SK-N-SH treated with all-trans-retinoic acid at 6 μM for 48 hours (cell line): ENCODE measurements around the gene ETS1.

ENCODE experiments used
- BACH2 ChIP-seq: fragments of 250-450 bp; sonication (Bioruptor Pico); IDR thresholded peaks from 2 replicates; pipeline ENCODE4 v1.9.0; 2021; ENCODE audit warnings: mild to moderate bottlenecking, borderline replicate concordance
- ESRRG ChIP-seq: fragments of 250-450 bp; sonication (Bioruptor Pico); IDR thresholded peaks from 2 replicates; pipeline ENCODE4 v1.6.1; 2021; ENCODE audit warnings: mild to moderate bottlenecking
- TCF4 ChIP-seq: fragments of 250-450 bp; sonication (Bioruptor Pico); IDR thresholded peaks from 2 replicates; pipeline ENCODE4 v1.8.0; 2021; ENCODE audit warnings: mild to moderate bottlenecking, moderate library complexity, borderline replicate concordance
- ZFP30 ChIP-seq: fragments of 450-650 bp; formaldehyde crosslinking; IDR thresholded peaks from 2 replicates; pipeline ENCODE4 v1.5.0; 2022; ENCODE audit warnings: mild to moderate bottlenecking, moderate library complexity
- ZNF70 ChIP-seq: fragments of 450-650 bp; formaldehyde crosslinking; IDR thresholded peaks from 2 replicates; pipeline ENCODE4 v1.5.0; 2020; ENCODE audit warnings: mild to moderate bottlenecking, moderate library complexity
- TF ChIP-seq, protein P1 (sequence below): fragments of 250-450 bp; sonication (Bioruptor Pico); IDR thresholded peaks from 2 replicates; pipeline ENCODE4 v1.5.1; 2021; ENCODE audit warnings: mild to moderate bottlenecking, moderate library complexity
- TF ChIP-seq, protein P2 (sequence below): fragments of 250-450 bp; sonication (Bioruptor Pico); IDR thresholded peaks from 2 replicates; pipeline ENCODE4 v1.5.1; 2020; ENCODE audit warnings: low read depth, mild to moderate bottlenecking, moderate library complexity

DNA sequence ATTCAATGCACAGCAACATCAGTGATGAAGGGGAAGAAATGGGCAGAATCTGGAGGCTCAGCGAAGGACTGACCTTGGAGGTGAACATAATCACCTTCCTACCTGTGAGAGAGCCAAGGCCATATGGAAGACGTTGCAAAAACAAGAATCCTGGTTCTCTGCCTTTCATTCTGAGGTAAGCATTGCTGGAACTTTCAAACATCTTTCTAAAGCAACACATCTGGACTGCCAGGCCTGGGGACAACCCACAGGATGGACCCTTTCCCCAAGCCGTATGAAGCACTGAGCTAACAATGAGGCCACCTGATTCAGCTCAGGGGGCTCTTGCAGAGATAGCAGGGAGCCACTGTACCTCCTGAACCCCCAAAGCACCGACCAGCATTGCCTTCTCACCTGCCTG is 70.5 kb downstream of the ETS1 start:
- TF ChIP-seq, protein P1, sequence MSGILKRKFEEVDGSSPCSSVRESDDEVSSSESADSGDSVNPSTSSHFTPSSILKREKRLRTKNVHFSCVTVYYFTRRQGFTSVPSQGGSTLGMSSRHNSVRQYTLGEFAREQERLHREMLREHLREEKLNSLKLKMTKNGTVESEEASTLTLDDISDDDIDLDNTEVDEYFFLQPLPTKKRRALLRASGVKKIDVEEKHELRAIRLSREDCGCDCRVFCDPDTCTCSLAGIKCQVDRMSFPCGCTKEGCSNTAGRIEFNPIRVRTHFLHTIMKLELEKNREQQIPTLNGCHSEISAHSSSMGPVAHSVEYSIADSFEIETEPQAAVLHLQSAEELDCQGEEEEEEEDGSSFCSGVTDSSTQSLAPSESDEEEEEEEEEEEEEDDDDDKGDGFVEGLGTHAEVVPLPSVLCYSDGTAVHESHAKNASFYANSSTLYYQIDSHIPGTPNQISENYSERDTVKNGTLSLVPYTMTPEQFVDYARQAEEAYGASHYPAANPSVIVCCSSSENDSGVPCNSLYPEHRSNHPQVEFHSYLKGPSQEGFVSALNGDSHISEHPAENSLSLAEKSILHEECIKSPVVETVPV = no peak
- TF ChIP-seq BACH2 (CRISPR knock-in tag) = no peak
- TF ChIP-seq, protein P2, sequence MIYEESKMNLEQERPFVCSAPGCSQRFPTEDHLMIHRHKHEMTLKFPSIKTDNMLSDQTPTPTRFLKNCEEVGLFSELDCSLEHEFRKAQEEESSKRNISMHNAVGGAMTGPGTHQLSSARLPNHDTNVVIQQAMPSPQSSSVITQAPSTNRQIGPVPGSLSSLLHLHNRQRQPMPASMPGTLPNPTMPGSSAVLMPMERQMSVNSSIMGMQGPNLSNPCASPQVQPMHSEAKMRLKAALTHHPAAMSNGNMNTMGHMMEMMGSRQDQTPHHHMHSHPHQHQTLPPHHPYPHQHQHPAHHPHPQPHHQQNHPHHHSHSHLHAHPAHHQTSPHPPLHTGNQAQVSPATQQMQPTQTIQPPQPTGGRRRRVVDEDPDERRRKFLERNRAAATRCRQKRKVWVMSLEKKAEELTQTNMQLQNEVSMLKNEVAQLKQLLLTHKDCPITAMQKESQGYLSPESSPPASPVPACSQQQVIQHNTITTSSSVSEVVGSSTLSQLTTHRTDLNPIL (CRISPR knock-in tag) = no peak
- TF ChIP-seq ZNF70 (CRISPR knock-in tag) = no peak
- TF ChIP-seq TCF4 (CRISPR knock-in tag) = no peak
- TF ChIP-seq ZFP30 (CRISPR knock-in tag) = no peak
- no peak for TF ChIP-seq ESRRG (CRISPR knock-in tag)
